GM23248 (cell line): ENCODE measurements around the gene GPC3.

Experiments used
- EZH2 ChIP-seq: fragments of 200-600 bp; sonication (generic); IDR thresholded peaks from 2 replicates; pipeline ENCODE4 v1.6.1; 2018; ENCODE audit warnings: antibody characterized with exemption, mild to moderate bottlenecking; ENCODE audit not compliant: insufficient read depth, poor library complexity, severe bottlenecking
- EZH2phosphoT487 ChIP-seq: fragments of 200-600 bp; sonication (generic); IDR thresholded peaks from 2 replicates; pipeline ENCODE4 v1.6.1; 2018; ENCODE audit warnings: antibody characterized with exemption, moderate library complexity, mild to moderate bottlenecking, low read depth; ENCODE audit not compliant: insufficient read depth

GRCh38 chrX:133818019-133818418 is 167.4 kb downstream of the GPC3 start:
- TF ChIP-seq EZH2phosphoT487 (no peak), EZH2 (no peak)
